ENCODE measurements around the gene CRYBB1. TPM values are rescaled to one million over a fixed set of nuclear protein-coding genes. Genes with fewer than 3 reads are reported as not detected.

Gene CRYBB1
- total RNA-seq, 2 experiments from 2014 or later: not detected

- intact Hi-C loops (cut with micrococcal nuclease): no loop called here
- Mint-ChIP-seq H3K27ac (no peak overlapping the region), H3K4me3 (no peak overlapping the region), H3K9me3 (peaks cover 4% of the 10 kb centered on the region), H3K4me1 (ENCODE audit: low read depth) (peaks cover 44% of the 10 kb centered on the region), H3K36me3 (ENCODE audit: low read depth) (peaks cover 33% of the 10 kb centered on the region), H3K27me3 (no peaks in the 10 kb centered on the region)
- DNase-seq (no peak), ATAC-seq (no peak)
- ChIA-PET POLR2A (interaction anchor here (1.4 to 2.2 kb wide), 3 partner anchors 10 to 37 kb away, joined by 3 to 6 read pairs (median 4); partner anchors contain the start of gene TFIP11), CTCF (interaction anchor here (1.4 kb wide), 1 partner anchor 21 kb away, joined by 4 read pairs; no protein-coding TSS in a partner anchor)
- no peak for TF ChIP-seq CTCF (IDR thresholded peaks at IDR 0.05)
Measured at GRCh38 chr22:26549902-26550497, 67.8 kb downstream of the CRYBB1 start.

Small RNA genes within 50 kb of the gene (microRNA-seq; reads per million reads assigned to microRNA genes)
- 23.3 reads per million, percentile 49 among the genes with 10 or more reads in this experiment for gene MIR548J (ENCODE audit: borderline microRNAs expressed, borderline replicate concordance)

Other genes starting within 250 kb of the CRYBB1 start
- 10 to 100 TPM; 12.0 to 14.0 TPM for gene ASPHD2, start 188.8 kb downstream of the CRYBB1 start, total RNA-seq
- 10 to 100 TPM; 51.8 to 53.5 TPM for gene HPS4, start 134.2 kb downstream of the CRYBB1 start, total RNA-seq
- 10 to 100 TPM; 24.8 to 26.3 TPM for gene SRRD, start 134.2 kb downstream of the CRYBB1 start, total RNA-seq
- 10 to 100 TPM; 37.4 to 37.8 TPM for gene TFIP11, start 105.6 kb downstream of the CRYBB1 start, total RNA-seq
- gene TPST2, start 27.9 kb downstream of the CRYBB1 start, total RNA-seq: 10 to 100 TPM; 30.7 to 33.6 TPM
- gene CRYBA4, start 3.9 kb upstream of the CRYBB1 start, total RNA-seq: not detected
- 10 to 100 TPM; 11.6 to 11.9 TPM for gene MIAT, start 39.6 kb upstream of the CRYBB1 start, total RNA-seq

All from activated CD8-positive, alpha-beta T cell treated with anti-CD3 and anti-CD28 coated beads for 36 hours (primary cell).